GM21825 (cell line): ENCODE data around the gene GATA3.

Experiments
- ATAC-seq: cut with Tn5 transposase; IDR thresholded peaks from one replicate; pipeline ENCODE4 v1.9.1; 2021; ENCODE audit warnings: mild to moderate bottlenecking, moderate library complexity; ENCODE audit not compliant: unreplicated experiment

The GATA3 gene

DNA sequence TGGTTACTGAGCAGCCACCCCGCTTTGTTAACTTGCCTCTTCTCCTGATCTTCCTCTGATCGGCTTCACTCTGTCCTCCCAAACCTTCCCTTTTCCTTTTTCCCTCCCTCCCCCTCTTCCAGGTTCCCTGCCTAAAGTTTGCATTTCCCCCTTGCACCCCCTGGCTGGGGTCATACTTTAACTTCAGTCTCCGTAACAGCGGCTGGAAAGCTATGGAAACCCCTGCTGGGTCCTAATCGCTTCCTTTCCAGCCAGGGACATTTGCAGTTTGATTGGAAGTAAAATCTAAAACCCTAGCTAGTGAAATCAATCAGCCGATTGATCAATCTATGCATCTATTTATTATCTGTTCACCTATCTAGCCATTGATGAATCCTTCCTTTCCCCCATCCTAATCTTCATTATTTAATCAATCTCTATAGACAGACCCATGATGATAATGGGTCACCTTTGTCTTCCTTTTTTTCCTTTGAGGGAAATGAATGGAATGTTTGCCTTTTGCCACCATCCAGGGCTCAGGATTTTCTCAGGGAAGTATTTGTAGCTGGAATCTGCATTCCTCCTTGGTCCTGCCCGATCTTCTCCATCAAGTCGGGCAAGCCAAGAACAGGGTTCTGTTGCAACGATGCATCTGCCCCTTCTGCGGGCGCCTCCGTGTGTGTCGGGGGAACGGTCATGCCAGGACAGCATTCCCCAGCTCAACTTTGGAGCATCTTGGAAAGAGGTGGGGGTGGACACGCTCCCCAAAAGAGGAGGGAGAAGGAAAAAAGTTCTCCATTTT lies 8.8 kb downstream of the GATA3 start:
- ATAC-seq: no peak

DNA sequence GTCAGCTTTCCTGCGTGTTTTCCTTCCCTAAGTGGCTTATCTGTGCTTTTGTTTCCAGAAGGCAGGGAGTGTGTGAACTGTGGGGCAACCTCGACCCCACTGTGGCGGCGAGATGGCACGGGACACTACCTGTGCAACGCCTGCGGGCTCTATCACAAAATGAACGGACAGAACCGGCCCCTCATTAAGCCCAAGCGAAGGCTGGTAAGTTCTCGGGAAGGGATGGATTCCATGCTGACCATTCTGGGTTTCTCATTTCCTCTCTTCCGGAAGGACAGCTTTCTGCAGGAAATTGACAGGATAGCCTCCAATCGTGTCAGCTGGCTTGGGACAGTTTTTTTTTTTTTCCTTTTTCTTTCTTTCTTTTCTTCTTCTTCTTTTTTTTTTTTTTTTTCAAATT lies 9.4 kb downstream of the GATA3 start:
- no peak for ATAC-seq

DNA sequence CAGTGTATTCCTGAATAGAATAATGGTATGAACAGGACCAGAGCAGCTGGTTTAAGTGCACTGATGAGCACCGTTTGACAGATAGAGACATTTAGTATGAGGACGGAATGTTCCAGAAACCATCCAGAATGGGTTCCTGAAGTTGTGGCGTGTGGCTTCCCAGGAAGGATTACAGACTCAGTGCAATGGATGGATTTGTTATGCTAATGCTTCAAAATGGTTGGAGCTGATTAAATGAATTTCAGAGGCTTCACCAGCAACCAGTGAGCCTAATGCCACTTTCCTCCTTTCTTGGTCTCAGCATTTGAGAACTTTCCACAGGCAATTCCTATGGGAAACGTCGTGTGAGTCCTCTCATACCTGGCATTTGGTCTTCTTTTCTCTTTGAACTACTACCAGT lies 9.9 kb downstream of the GATA3 start:
- ATAC-seq: no peak

DNA sequence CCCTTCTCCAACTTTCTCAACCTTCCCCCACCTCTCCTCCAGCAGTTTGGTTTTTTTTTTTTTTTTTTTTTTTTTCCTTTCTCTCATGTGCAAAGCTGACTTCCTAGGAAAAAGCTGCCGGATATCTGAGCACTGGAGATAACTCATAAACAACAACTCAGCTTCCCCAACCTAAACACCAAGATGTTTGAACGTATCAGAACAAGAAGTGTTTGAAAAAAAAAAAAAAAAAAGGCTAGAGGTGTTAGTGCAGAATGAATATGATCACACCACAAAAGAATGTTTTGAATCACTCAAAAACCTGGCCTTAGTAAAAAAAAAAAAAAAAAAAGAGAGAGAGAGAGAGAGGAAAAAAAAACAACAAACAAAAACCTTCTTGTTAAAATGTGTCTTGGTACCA lies 11.2 kb downstream of the GATA3 start:
- ATAC-seq: no peak

DNA sequence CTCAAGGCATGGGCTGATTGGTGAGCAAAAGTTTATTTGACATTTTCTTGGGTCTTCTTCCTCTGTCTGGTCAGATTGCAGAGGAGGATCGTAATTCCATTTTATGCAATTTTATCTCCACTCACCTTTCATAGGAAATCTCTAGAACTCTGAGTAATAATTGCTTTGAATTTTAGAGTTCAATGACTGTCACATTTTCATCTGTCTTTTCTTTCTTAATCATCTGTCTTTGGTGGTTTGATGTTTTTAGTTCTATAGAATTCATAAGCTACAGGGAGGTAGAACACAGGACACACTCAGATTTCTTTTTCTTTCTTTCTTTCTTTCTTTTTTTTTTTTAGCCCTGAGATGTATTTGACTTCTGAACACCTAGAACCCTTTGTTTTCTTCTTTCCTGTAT lies 11.6 kb downstream of the GATA3 start:
- no peak for ATAC-seq

DNA sequence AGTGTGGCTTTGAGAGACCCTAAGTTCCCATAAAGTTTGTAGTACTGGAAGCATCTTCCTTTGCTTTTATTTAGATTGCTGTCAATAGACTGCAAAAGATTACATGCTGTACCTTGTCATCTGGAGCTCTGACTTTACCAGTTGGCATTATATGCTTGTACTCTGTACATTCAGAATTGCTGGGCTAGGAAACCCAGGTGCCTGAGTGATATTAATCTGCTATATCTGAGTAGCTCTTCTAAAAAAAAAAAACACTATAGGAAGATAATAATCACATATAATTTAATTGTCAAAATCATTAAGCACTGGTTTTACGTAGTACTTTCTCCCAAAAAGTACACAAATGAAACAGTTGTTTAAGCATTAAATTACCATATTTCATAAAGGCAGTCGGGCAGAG lies 12.3 kb downstream of the GATA3 start:
- no peak for ATAC-seq

DNA sequence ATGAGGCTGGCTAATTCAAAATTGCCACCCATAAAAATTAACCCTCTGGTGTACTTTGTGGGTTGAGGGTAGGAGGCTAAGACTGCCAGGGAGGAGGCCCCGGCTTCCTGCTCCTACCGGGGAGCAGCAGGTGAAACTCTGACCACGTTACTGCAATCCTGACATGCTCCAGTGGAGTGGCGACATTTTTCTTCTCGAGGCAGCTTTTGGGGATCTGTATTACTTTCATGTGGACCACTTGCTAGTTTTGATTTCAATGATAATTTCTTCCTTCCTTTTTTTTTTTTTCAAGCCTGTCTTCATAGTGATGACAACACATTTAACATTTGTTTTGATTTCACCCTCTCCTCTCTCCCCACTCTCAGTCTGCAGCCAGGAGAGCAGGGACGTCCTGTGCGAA lies 14.6 kb downstream of the GATA3 start:
- ATAC-seq: no peak

DNA sequence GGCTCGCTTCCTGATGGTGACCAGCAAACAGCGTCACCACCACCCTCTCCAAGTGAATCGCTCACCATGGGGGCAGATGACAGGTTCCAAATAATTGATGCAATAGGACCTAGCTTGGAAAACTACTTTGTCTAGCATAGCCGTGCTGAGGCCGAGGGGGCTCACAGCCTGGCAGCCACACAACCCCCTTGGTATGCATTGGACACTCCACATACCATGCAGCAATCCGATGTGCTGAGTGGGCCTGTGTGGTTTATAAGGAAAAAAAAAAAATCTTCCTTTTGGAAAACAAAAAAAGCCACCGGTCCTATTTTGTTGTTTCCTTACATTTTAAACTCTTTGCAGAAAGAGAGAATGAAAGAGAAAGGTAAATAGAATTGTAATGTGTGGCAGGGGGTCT lies 15.1 kb downstream of the GATA3 start:
- no peak for ATAC-seq

DNA sequence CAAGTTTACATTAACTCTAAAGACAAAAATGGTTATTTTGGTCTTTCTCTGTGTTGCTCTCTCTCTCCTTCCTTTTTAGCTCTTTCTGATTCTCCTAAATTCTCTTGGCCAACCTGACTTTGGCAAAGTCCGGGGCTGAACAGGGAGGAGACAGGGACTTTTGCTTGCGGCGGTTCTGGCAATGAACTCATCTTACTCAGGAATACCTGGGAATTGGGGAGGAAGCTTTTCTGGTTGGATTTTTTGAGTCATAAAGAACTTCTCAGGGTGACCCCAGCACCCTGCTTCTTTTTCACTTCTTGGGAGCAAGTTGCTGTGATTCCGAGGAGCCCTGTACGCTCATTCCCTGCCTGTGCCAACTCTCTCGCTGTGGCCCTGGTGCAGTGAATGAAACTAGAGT lies 16.0 kb downstream of the GATA3 start:
- no peak for ATAC-seq

DNA sequence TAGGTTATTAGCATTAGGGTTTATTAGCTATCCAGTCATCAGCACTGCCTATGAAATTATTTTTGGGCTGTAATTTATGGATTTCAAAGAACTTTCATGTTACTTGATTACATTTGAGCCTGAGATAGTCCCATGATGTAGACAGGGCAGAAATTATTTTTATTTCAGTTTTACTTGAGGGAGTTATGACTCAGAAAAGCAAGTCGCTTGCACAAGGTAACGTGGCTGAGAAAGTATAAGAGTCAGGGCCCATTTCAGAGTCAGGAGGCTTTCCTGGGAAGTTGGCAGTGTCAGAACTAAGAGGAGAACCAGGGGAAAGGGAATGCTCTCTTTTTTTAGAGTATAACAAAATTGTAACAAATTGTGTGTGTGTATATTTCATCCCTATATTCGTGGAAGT lies 16.5 kb downstream of the GATA3 start:
- no peak for ATAC-seq

DNA sequence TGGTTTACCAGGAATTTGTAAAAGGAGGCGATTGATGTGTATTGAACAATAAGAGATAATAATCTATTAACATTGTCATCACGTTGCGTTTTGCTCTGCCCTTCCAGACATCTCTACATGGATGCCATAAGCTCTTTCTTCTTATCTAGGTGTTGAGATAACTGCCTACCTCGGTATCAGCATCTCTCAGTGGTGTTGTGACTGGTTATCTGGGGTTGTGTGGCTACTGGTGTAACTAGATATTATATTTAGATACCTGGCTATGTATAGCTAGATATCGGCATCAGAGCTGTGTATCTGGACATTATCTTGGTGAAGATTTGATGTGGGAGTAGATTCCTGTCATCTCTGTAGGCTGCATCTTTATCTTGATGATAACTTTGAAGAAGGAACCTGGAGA lies 17.2 kb downstream of the GATA3 start:
- ATAC-seq: no peak

DNA sequence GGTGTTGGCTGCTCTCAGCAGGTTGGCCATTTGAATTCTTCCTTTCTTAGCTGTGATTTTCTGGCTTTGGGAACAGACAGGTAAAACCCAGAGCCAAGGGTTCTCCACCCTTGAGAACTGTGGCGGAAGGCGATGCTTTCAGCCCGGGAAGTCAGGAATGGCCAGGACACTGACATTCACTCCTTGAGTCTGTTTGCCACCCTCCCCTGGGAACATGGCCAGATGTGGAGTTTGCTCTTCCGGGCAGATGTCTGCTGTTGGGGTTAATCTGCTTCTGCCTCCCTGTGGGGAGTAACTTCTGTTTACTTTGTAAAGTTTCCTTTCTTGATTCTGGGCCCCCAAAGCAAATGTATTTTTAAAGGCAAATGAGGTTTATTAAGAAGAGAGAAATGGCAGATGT lies 17.7 kb downstream of the GATA3 start:
- ATAC-seq: no peak

DNA sequence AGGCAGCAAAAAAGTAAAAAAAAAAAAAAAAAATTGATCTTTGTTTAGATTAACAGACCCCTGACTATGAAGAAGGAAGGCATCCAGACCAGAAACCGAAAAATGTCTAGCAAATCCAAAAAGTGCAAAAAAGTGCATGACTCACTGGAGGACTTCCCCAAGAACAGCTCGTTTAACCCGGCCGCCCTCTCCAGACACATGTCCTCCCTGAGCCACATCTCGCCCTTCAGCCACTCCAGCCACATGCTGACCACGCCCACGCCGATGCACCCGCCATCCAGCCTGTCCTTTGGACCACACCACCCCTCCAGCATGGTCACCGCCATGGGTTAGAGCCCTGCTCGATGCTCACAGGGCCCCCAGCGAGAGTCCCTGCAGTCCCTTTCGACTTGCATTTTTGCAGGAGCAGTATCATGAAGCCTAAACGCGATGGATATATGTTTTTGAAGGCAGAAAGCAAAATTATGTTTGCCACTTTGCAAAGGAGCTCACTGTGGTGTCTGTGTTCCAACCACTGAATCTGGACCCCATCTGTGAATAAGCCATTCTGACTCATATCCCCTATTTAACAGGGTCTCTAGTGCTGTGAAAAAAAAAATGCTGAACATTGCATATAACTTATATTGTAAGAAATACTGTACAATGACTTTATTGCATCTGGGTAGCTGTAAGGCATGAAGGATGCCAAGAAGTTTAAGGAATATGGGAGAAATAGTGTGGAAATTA lies 19.4 kb downstream of the GATA3 start:
- no peak for ATAC-seq

DNA sequence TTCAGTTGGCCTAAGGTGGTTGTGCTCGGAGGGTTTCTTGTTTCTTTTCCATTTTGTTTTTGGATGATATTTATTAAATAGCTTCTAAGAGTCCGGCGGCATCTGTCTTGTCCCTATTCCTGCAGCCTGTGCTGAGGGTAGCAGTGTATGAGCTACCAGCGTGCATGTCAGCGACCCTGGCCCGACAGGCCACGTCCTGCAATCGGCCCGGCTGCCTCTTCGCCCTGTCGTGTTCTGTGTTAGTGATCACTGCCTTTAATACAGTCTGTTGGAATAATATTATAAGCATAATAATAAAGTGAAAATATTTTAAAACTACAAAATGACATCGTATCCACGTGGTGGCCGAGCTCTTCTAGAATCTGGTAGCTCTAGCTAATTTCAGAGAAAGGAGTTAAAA lies 20.4 kb downstream of the GATA3 start:
- ATAC-seq: no peak

DNA sequence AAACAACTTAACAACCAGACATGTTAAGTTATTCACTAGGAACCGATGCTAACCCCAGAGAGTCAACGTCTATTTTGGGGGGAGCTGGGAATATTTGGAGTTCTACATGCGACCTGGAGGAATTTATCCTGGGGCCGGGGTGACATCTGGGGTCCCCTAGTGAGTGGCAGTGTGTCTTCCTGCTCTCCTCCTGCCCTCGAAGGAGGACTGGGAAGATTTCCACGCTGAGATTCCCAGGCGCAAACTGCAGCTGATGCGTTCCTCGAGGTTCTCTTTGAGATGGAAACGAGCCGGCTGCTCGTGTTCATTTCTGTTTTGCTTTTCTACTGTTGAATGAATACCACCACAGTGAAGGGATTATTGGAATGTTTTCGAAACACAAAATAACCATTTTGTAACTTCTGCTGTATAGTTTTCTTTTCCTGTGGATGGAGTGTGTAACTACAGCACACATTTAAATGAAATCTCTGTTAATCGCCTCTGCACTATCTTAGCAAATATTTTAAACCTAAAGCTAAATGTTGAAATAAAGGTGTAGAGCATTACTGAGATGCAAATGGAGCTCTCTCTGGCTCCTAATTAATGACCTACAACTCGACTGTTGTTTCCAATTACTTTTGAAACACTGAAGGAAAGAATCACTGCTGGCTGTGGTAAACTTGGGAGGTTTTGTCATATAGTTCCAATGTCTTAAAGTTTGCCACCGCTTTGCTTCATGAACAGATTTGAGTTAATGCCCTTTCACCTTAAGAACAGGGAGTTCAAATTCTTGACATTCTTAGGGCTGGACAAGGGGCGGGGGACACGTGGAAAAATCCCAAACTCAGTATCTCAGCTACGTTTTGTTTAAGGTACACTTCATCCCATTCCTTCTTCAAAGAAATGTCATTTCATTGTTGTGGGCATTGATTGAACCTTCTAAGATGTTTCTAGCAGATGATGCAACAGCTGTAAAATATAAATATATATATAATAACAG lies 21.1 kb downstream of the GATA3 start:
- no peak for ATAC-seq

DNA sequence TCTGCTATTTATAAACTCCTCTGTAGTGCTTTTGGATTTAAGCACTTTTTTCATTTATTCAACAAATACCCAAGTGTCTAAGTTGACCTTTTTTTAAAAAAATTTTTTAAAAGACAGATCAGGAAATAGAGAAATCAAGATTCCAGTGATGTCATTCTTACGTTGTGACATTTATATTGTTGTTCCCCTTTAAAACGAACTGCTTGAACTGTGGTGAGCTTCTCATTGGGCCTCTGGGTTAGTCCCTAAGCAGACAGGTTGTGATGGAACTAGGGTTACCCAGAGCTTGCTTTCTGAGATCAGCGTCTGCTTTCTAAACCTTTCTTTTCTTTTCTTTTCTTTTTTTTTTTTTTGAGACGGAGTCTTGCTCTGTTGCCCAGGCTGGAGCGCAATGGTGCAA lies 22.4 kb downstream of the GATA3 start:
- no peak for ATAC-seq

DNA sequence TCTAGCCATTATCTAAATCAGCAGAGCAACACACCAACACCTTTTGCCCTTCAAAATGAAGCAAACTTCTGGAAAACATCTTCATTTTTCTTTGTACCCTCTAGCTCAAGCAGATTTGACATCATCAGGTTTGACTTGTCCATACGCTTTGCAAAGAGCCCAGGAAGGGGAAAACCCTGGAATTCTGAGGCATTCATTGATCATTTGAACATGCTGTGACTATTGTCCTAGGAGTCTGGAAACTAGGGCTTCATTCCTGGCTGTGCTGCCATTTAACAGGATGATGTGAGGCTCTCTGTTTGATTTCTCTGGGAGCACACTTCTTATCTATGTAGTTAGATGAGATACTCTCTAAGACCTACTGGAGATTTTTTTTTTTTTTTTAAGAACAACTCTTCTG lies 23.5 kb downstream of the GATA3 start:
- no peak for ATAC-seq

DNA sequence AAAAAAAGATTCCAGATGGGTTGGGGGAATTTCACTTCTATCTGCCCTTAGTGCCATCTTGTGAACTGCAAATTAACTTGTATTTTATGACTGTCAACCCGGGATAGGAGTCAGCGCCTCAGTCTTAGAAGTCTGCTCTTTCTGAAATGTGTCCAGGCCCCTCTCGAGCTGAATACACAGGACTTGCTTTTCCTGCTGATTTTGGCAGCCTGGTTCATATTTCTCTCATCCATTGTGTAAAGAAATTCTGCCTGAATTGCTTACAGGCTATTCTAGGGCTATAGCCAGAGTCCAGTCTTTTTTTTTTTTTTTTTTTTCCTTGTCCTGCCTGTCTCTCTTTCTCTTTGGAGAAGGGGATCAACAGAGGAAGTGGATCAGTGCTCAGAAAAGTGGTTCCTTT lies 24.6 kb downstream of the GATA3 start:
- no peak for ATAC-seq

DNA sequence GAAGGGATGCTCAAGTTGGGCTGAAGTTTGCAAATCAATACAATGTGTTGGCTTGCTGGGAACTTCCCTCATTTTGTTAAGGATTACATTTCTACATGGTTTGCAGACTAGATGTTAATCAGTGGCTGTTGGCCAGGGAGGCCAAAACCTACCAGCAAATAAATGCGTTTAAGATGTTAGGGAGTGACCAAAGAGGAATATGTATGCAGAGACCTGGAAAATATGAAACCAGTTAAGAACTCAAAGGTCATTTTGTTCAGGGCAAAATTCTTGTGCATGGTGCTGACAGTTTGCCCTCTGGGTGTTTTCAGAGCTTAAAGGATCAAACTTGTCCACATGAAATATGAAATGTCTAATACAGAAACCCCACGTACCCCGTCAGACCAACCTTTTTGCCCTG lies 30.3 kb downstream of the GATA3 start:
- no peak for ATAC-seq

DNA sequence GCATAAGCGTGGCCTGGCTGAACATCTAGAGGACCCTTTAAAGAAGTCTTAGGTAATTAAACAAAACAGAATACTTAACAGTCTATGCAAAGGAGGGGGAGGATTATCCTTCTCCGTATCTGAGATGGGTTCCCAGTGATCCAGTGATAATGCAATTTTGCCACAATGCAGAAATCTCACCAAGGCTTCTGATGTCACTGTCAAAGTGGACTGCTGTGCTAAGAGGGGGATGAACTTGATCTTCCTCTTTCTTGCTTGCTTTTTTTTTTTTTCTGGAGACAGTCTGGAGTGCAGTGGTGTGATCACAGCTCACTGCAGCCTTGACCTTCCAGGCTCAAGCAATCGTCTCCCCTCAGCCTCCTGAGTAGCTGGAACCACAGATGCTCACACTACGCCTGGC lies 30.8 kb downstream of the GATA3 start:
- ATAC-seq: no peak

DNA sequence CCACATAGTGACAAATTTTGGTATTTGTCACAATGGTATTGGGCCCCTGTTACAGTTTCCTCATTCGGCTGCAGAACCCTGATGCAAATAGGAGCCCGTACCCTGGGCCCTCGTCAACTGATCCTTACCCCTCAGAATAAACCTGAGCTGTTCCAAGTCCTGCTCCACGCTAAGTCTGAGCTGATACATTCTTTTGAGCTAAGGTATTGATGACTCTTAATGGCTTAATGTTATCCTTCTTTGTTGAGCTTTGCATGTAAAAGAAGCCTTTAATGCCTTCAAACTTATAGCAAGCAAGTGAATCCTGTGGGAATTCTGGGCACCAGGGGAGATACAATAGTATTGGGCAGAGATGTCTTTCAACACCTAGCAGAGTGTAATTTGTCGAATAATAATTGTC lies 31.8 kb downstream of the GATA3 start:
- no peak for ATAC-seq

DNA sequence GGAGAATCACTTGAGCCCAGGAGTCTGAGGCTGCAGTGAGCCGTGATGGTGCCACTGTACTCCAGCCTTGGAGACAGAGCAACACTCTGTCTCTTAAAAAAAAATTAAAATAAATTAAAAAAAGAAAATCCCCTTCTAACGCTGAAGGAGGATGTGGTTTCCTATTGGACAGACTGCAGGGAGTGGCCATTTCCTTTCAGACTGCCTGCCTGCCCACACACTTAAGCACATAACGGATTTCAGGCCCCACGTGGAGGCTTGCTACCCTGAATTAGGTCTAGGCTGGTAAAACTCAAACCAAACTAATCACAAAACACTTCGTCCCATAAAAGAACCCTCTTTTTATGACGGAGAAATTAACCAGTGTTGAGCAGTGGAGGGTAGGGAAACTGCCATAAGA lies 34.0 kb downstream of the GATA3 start:
- ATAC-seq: peak; percentile 86
